Measurements from ENCODE around the gene PRR14. TPM values are rescaled to one million over a fixed set of nuclear protein-coding genes. Genes with fewer than 3 reads are reported as not detected.

Gene PRR14
- total RNA-seq: 10 to 100 TPM in 1 of 2 donors, 1 to 10 TPM in 1; 9.3 to 17.9 TPM

DNA sequence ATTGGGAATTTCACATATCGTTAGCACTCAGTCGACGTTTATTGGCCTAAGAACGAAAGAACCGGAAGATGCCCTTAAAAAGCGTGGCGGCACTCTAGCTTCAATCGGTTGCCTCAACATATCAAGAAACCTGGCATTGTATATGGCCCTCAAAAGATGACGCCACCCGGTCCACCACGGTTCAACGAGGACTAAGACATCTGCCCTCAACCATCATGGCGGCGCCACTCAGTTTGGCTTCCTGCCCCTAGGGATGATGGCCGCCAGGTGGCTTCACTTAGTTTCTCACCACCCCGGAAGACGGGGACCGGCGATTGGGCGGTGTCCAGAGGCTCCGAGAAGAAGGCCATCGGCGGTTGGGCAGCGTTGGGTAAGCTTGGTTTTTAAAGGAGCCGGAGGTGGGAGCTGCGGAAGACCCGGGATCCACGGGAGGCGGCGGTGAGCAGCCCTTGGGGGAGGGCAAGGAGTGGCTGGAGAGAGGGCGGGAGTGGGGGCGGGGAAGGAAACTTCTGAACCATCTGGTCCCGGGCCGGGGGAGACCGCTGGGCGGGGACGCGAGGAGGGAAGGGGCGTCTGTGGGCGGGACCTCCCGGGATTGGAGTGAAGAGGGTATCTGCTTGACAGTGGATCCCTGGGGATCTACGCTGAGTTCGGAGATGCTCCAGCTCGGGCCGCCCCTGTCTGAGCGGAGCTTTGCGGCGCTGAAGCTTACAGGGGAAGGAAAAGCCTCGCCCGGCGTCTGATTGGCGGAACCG lies at the start of gene PRR14:
Gene PRR14, plus strand, starts transcription at position 592 of the 755 bp plus-strand sequence. CDS start 686 bp downstream, outside the sequence.

DNA sequence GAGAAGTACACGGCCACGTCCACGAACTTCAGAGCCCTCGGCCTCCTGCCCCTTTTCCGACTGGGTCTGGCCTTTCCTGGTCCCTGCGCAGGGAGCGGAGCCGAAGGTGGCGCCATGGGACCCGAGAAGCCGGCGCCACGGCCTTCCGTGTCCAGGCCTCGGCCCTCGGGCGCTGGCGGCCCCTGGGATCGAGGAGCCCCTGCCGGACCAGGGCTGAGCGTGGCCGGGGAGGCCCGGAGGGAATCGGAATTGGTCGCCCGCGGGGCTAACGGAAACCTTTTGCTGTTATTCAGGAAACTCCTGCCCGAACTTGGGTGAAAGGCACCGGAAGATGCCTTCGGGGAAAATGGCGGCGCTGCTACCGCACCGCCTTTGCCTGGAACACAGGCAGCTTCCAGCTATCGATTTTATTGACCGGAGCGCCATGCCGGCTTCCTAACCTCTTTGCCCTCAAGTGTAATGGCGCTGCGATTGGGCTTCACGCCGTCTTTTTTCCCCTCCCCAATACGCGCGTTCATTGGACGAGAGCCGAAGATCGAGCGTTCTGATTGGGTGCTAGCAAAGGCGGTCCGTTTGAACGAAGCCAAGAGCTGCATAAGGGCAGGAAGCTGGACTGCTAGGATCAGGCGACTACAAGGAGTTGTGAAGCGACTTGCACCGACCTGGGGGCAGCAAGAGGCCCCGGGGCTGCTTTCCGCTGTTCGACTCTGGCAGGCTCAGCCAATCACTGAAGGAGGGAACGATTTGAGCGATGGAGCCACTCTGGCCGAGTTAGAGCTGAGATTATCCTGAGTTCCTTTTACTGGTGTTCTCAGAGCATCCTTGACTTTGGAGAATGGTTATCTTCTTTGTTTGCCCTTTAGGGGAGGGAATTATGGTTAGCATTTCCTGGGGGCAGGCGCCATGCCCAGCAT lies 40.6 kb upstream of the PRR14 start, which contains the start of gene ZNF689:
Gene ZNF689, minus strand, starts transcription at position 464 of the 914 bp plus-strand sequence. Its CDS starts 348 bp downstream, at position 116.

DNA sequence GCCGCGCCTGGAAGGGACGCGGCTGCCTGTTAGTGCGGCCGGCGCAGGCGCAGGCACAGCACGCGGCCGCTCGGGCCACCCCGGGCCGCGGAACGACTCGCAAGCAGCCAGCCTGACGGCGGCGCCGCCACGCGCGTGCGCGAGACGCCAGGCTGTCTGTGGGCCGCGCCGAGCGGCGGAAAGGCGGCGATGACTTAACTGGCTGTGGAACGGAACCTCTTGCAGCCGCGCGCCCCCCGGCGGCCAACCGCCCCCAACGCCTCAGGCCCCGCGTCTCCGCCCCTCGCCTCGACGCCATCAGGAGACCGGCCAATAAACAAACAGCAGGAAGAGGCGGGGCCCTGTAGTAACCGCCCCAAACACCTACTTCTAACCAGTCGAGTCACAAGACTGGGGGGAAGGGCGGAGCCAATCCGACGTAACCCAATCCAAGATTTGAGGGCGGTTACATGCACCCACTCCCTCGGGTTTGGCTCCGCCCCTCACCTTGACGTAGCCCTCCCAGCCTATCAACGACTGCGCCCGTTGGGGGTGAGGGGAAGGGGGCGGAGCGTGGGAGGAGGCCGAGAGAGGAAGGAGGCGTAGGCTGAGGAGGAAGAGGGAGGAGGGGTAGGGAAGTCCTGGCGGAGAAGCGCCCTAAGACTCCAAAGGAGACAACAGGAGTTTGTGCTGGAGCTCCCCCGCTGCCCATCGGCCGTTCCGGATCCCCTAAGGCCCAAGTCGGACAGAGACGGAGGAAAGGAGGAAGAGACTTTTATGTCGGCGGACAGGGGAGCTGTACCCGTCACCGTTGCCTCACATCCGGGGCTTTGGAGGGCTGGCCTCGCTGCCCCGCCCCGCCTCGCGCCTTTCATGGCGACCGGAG lies 7.3 kb downstream of the PRR14 start, which contains the start of gene FBRS:
Gene FBRS, plus strand, starts transcription at position 566 of the 865 bp plus-strand sequence. CDS start 1,088 bp downstream, outside the sequence.

DNA sequence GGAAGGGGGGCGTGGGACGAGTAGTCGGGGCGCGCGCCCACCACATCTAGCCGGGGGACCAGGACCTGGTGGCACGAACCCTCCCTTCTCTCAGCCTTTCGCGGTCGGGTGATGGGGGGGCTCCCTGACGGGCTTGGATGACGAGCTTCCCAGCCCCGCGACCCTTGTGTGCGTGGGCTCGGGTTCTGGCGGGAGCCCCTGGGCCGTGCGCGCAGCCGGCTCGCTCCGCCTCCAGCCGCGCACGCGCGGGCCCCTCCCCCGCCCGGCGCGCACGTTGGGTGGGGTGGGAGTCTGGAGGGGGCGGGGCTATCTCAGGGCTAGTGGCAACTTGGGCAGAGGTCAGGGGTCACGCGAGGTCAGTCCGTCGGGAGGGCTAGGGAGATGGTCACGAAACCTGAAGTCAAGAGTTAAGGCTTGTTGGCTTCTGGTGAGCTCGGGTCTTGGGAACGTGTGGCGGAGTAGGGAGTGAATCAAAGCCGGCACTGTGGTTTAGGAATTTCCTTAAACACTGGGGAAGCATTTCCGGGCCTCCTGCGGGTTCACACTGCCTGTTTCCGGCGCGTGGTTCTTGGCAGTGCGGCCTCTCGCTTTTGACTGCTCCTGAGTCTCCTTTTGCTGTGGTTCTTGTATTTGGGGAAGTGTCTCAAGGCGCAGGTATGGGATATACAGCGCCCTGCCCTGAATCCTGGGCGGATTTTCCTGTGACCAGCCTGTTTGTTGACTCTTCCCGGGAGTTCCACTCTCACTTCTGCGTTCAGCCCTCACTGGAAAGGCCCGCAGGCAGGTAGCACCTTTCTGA lies 48.3 kb downstream of the PRR14 start, which contains the start of gene SRCAP:
Gene SRCAP, plus strand, starts transcription at position 356 of the 799 bp plus-strand sequence. CDS start 1,654 bp downstream, outside the sequence.

Small RNA genes within 50 kb of the gene (small RNA-seq; reads per million reads assigned to genes)
- gene AC093249.1 (0 reads per million in 2 donors), gene RNU6-1043P (0 reads per million in 2 donors), gene RNU6-416P (0 reads per million in 2 donors)

Other genes with a start within 250 kb of the PRR14 start
- 10 to 100 TPM in 1 of 2 donors, 1 to 10 TPM in 1; 9.3 to 13.3 TPM for gene ZNF771, start 243.4 kb upstream of the PRR14 start, total RNA-seq
- 10 to 100 TPM; 13.4 to 52.6 TPM for gene DCTPP1, start 220.9 kb upstream of the PRR14 start, total RNA-seq
- 10 to 100 TPM; 20.0 to 21.3 TPM for gene SEPHS2, start 205.1 kb upstream of the PRR14 start, total RNA-seq
- not detected for gene ITGAL, start 178.2 kb upstream of the PRR14 start, total RNA-seq
- gene ZNF768, start 124.4 kb upstream of the PRR14 start, total RNA-seq: 10 to 100 TPM; 23.1 to 26.3 TPM
- gene ZNF747, start 116.1 kb upstream of the PRR14 start, total RNA-seq: 10 to 100 TPM; 13.7 to 15.5 TPM
- 1 to 10 TPM; 5.3 to 7.2 TPM for gene ZNF764, start 92.6 kb upstream of the PRR14 start, total RNA-seq
- gene ZNF688, start 79.2 kb upstream of the PRR14 start, total RNA-seq: 10 to 100 TPM; 14.8 to 18.6 TPM
- gene ZNF785, start 65.3 kb upstream of the PRR14 start, total RNA-seq: 1 to 10 TPM; 6.7 to 7.9 TPM
- gene ZNF689, start 40.6 kb upstream of the PRR14 start, total RNA-seq: 10 to 100 TPM in 1 of 2 donors, 1 to 10 TPM in 1; 7.6 to 79.6 TPM
- 10 to 100 TPM; 18.6 to 20.6 TPM for gene FBRS, start 7.5 kb downstream of the PRR14 start, total RNA-seq
- 10 to 100 TPM; 17.2 to 20.3 TPM for gene SRCAP, start 48.2 kb downstream of the PRR14 start, total RNA-seq
- gene PHKG2, start 97.5 kb downstream of the PRR14 start, total RNA-seq: 10 to 100 TPM; 21.7 to 27.0 TPM
- 1 to 10 TPM; 2.1 to 4.3 TPM for gene CFAP119, start 111.1 kb downstream of the PRR14 start, total RNA-seq
- 10 to 100 TPM; 73.9 to 76.4 TPM for gene RNF40, start 111.4 kb downstream of the PRR14 start, total RNA-seq
- gene ZNF629, start 136.2 kb downstream of the PRR14 start, total RNA-seq: 10 to 100 TPM; 10.3 to 13.4 TPM
- gene BCL7C, start 243.1 kb downstream of the PRR14 start, total RNA-seq: 10 to 100 TPM; 12.7 to 25.3 TPM
- under 1 TPM; 0.34 to 0.67 TPM for gene CTF1, start 245.7 kb downstream of the PRR14 start, total RNA-seq